Thoracic aorta (tissue), 2 donors: ENCODE measurements around the gene ETV3L. TPM values are rescaled to one million over a fixed set of nuclear protein-coding genes. Genes with fewer than 3 reads are reported as not detected.

Experiments
- ATAC-seq: fragments of 150-250 bp; one replicate; pipeline ENCODE4 v1.8.0; 2017; ENCODE audit warnings: low read depth; ENCODE audit not compliant: insufficient number of reproducible peaks, low FRiP score
- DNase-seq: peaks from one replicate; pipeline ENCODE4 v3.0.0-alpha.2; 2020; ENCODE audit warnings: low spot score
- H3K27ac ChIP-seq, 2 donors: fragments of 200-600 bp; sonication (generic); 1 replicate in 1 of 2; 2 replicates in 1 of 2; pipeline ENCODE4 v1.5.1; 2016; ENCODE audit warnings: mild to moderate bottlenecking in 2 of 2, moderate library complexity in 2 of 2
- H3K27me3 ChIP-seq: fragments of 200-600 bp; sonication (generic); replicated peaks from 2 replicates; pipeline ENCODE4 v1.6.0; 2016; ENCODE audit warnings: mild to moderate bottlenecking; ENCODE audit not compliant: insufficient read depth
- H3K36me3 ChIP-seq: fragments of 200-600 bp; sonication (generic); one replicate; pipeline ENCODE4 v1.5.1; 2016
- H3K4me1 ChIP-seq, 2 donors: fragments of 200-600 bp; sonication (generic); 1 replicate in 1 of 2; 2 replicates in 1 of 2; pipeline versions ENCODE4 v1.5.1 to v1.6.0; 2016; ENCODE audit warnings: low read depth in 2 of 2, mild to moderate bottlenecking in 1 of 2; ENCODE audit not compliant: control insufficient read depth in 1 of 2
- H3K4me3 ChIP-seq: fragments of 200-600 bp; sonication (generic); 2 replicates; pipeline ENCODE4 v1.5.1; 2016; ENCODE audit warnings: mild to moderate bottlenecking
- H3K9me3 ChIP-seq: fragments of 200-600 bp; sonication (generic); 2 replicates; pipeline ENCODE4 v1.5.1; 2016
- CTCF ChIP-seq: fragments of 200-600 bp; sonication (generic); IDR thresholded peaks from one replicate; pipeline ENCODE4 v1.5.1; 2019; ENCODE audit warnings: antibody characterized with exemption
- total RNA-seq, 2 donors: library from RNA; depleted of rRNA; stranded (reverse); fragments of >200 nt; gene quantifications; one replicate each; pipeline versions ENCODE4 v1.1.0 to v1.2.3, GENCODE V29; 2016

Gene ETV3L
- total RNA-seq, 2 donors from 2014 or later: not detected

- ATAC-seq (no peak), DNase-seq (no peak)
- Histone ChIP-seq H3K27me3 (no peaks in the 10 kb centered on the region), H3K36me3 (no peaks in the 10 kb centered on the region), H3K9me3 (no peaks in the 10 kb centered on the region), H3K4me3 (no peak overlapping the region), H3K4me1 (no peaks in the 10 kb centered on the region), H3K27ac (no peak overlapping the region)
- no peak for TF ChIP-seq CTCF
These were observed 14.8 kb upstream of the ETV3L start for GRCh38 chr1:157114183-157115121.

GRCh38 chr1:157113631-157114030 is 14.0 kb upstream of the ETV3L start:
- Histone ChIP-seq H3K4me3 (no peak overlapping the region), H3K9me3 (no peaks in the 10 kb centered on the region), H3K36me3 (no peaks in the 10 kb centered on the region), H3K27me3 (no peaks in the 10 kb centered on the region), H3K4me1 (no peaks in the 10 kb centered on the region), H3K27ac (no peak overlapping the region)
- DNase-seq (no peak), ATAC-seq (no peak)
- TF ChIP-seq CTCF: no peak

GRCh38 chr1:157113106-157113505 is 13.5 kb upstream of the ETV3L start:
- H3K27me3 ChIP-seq: no peaks in the 10 kb centered on the region
- ATAC-seq (no peak), DNase-seq (no peak)
- H3K4me1 ChIP-seq: no peaks in the 10 kb centered on the region
- H3K36me3 ChIP-seq: no peaks in the 10 kb centered on the region
- H3K9me3 ChIP-seq: no peaks in the 10 kb centered on the region
- no peak overlapping the region for H3K27ac ChIP-seq
- no peak overlapping the region for H3K4me3 ChIP-seq
- TF ChIP-seq CTCF: no peak

- no peak for TF ChIP-seq CTCF
- H3K4me3 ChIP-seq: no peak overlapping the region
- no peaks in the 10 kb centered on the region for H3K36me3 ChIP-seq
- no peak overlapping the region for H3K27ac ChIP-seq
- no peaks in the 10 kb centered on the region for H3K4me1 ChIP-seq
- H3K27me3 ChIP-seq: peaks cover 3% of the 10 kb centered on the region
- DNase-seq (no peak), ATAC-seq (no peak)
- no peaks in the 10 kb centered on the region for H3K9me3 ChIP-seq
These were observed 12.7 kb upstream of the ETV3L start for GRCh38 chr1:157112186-157112867.

GRCh38 chr1:157111396-157112165 is 12.0 kb upstream of the ETV3L start:
- Histone ChIP-seq H3K36me3 (no peaks in the 10 kb centered on the region), H3K9me3 (no peaks in the 10 kb centered on the region), H3K27ac (no peak overlapping the region), H3K27me3 (peaks cover 3% of the 10 kb centered on the region), H3K4me3 (no peak overlapping the region), H3K4me1 (no peaks in the 10 kb centered on the region)
- DNase-seq: no peak
- ATAC-seq: no peak
- TF ChIP-seq CTCF: no peak
